NCI-H460 (cell line): ENCODE results near the gene BRINP1. TPM values are rescaled to one million over a fixed set of nuclear protein-coding genes. Genes with fewer than 3 reads are reported as not detected.

ENCODE experiments used
- DNase-seq: peaks from one replicate; pipeline ENCODE4 v3.0.0-alpha.2; 2016; ENCODE audit warnings: low read depth; ENCODE audit errors: extremely low read depth
- total RNA-seq: library from RNA; depleted of rRNA; stranded (reverse); fragments of >200 nt; shearing (Covaris generic); gene quantifications from 2 replicates; pipeline ENCODE4 v1.2.3, GENCODE V29; 2014

BRINP1 gene
- total RNA-seq, 1 experiment from 2014 or later = 0.30 TPM

GRCh38 chr9:119282476-119283077 is 86.7 kb downstream of the BRINP1 start:
- no peak for DNase-seq

- no peak for DNase-seq
Measured at GRCh38 chr9:119280740-119281485, 88.3 kb downstream of the BRINP1 start.

GRCh38 chr9:119278171-119278570 is 91.1 kb downstream of the BRINP1 start:
- no peak for DNase-seq

- DNase-seq = no peak
Measured at GRCh38 chr9:119273984-119274665, 95.1 kb downstream of the BRINP1 start.

- no peak for DNase-seq
Measured at GRCh38 chr9:119273325-119273904, 95.8 kb downstream of the BRINP1 start.

GRCh38 chr9:119272500-119273211 is 96.6 kb downstream of the BRINP1 start:
- no peak for DNase-seq

- no peak for DNase-seq
Measured at GRCh38 chr9:119268985-119269384, 100.2 kb downstream of the BRINP1 start.

- no peak for DNase-seq
Measured at GRCh38 chr9:119264165-119264564, 105.1 kb downstream of the BRINP1 start.

GRCh38 chr9:119257592-119257991 is 111.6 kb downstream of the BRINP1 start:
- no peak for DNase-seq

GRCh38 chr9:119255116-119255515 is 114.1 kb downstream of the BRINP1 start:
- no peak for DNase-seq

GRCh38 chr9:119252671-119253299 is 116.5 kb downstream of the BRINP1 start:
- DNase-seq = no peak

- no peak for DNase-seq
Measured at GRCh38 chr9:119251936-119252335, 117.3 kb downstream of the BRINP1 start.

- no peak for DNase-seq
Measured at GRCh38 chr9:119250730-119251129, 118.5 kb downstream of the BRINP1 start.

GRCh38 chr9:119240546-119240945 is 128.7 kb downstream of the BRINP1 start:
- DNase-seq = no peak

GRCh38 chr9:119234636-119235035 is 134.6 kb downstream of the BRINP1 start:
- DNase-seq = no peak

- DNase-seq = no peak
Measured at GRCh38 chr9:119227422-119227821, 141.8 kb downstream of the BRINP1 start.

- no peak for DNase-seq
Measured at GRCh38 chr9:119224431-119224830, 144.8 kb downstream of the BRINP1 start.

- DNase-seq = no peak
Measured at GRCh38 chr9:119221276-119221675, 148.0 kb downstream of the BRINP1 start.

- DNase-seq = no peak
Measured at GRCh38 chr9:119218293-119218692, 150.9 kb downstream of the BRINP1 start.

GRCh38 chr9:119216651-119217331 is 152.4 kb downstream of the BRINP1 start:
- DNase-seq = no peak
